Mammary epithelial cell (primary cell): ENCODE measurements around the gene BFSP1.

Experiments used
- EZH2 ChIP-seq: IDR thresholded peaks from 2 replicates; pipeline ENCODE4 v1.6.1; 2012; ENCODE audit warnings: low read length, inconsistent platforms, borderline replicate concordance
- TF ChIP-seq, protein P1 (sequence below), 2 donors: IDR thresholded peaks in 1 of 2; conservative IDR thresholded peaks in 1 of 2; 2 replicates each; pipeline ENCODE4 v1.5.1; 2011 to 2012; ENCODE audit warnings: inconsistent platforms in 2 of 2, low read length in 2 of 2, mild to moderate bottlenecking in 2 of 2, control low read depth in 1 of 2, low read depth in 1 of 2; ENCODE audit not compliant: insufficient read depth in 1 of 2; ENCODE audit errors: extremely low read depth in 1 of 2

- TF ChIP-seq, protein P1, sequence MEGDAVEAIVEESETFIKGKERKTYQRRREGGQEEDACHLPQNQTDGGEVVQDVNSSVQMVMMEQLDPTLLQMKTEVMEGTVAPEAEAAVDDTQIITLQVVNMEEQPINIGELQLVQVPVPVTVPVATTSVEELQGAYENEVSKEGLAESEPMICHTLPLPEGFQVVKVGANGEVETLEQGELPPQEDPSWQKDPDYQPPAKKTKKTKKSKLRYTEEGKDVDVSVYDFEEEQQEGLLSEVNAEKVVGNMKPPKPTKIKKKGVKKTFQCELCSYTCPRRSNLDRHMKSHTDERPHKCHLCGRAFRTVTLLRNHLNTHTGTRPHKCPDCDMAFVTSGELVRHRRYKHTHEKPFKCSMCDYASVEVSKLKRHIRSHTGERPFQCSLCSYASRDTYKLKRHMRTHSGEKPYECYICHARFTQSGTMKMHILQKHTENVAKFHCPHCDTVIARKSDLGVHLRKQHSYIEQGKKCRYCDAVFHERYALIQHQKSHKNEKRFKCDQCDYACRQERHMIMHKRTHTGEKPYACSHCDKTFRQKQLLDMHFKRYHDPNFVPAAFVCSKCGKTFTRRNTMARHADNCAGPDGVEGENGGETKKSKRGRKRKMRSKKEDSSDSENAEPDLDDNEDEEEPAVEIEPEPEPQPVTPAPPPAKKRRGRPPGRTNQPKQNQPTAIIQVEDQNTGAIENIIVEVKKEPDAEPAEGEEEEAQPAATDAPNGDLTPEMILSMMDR (conservative IDR thresholded peaks at IDR 0.05 in 1 of 2, IDR thresholded peaks at IDR 0.05 in 1 of 2; ENCODE audit: extremely low read depth in 1 of 2, insufficient read depth in 1 of 2, low read depth in 1 of 2, low read length in 2 of 2) = no peak
- TF ChIP-seq EZH2 = no peak
Measured at GRCh38 chr20:17571153-17571527, 40.0 kb upstream of the BFSP1 start.
